Liver (tissue), 9 donors: Measurements from ENCODE around the gene RUNX1. TPM values are rescaled to one million over a fixed set of nuclear protein-coding genes. Genes with fewer than 3 reads are reported as not detected.

Experiments
- DNase-seq: peaks from one replicate; pipeline ENCODE4 v3.0.0-alpha.2; 2017; ENCODE audit warnings: low spot score
- H3K27ac ChIP-seq, 2 donors: one replicate each; pipeline ENCODE4 v1.7.0; 2013; ENCODE audit warnings: inconsistent platforms in 2 of 2, low read length in 2 of 2, control low read depth in 1 of 2, low read depth in 1 of 2, mild to moderate bottlenecking in 1 of 2
- H3K27me3 ChIP-seq, 4 donors: one replicate each; pipeline versions ENCODE4 v1.6.1 to v1.7.0; 2013; ENCODE audit warnings: low read length in 3 of 4, inconsistent platforms in 1 of 4, mild to moderate bottlenecking in 1 of 4, moderate library complexity in 1 of 4; ENCODE audit not compliant: control insufficient read depth in 4 of 4, insufficient read depth in 4 of 4
- H3K36me3 ChIP-seq, 4 donors: one replicate each; pipeline versions ENCODE4 v1.6.1 to v1.7.0; 2013; ENCODE audit warnings: low read length in 3 of 4, mild to moderate bottlenecking in 3 of 4, low read depth in 1 of 4, moderate library complexity in 1 of 4; ENCODE audit not compliant: control insufficient read depth in 4 of 4, insufficient read depth in 3 of 4
- H3K4me1 ChIP-seq, 4 donors: one replicate each; pipeline versions ENCODE4 v1.6.1 to v1.7.0; 2013; ENCODE audit warnings: low read length in 3 of 4, mild to moderate bottlenecking in 3 of 4, moderate library complexity in 1 of 4; ENCODE audit not compliant: control insufficient read depth in 4 of 4, insufficient read depth in 4 of 4
- H3K4me3 ChIP-seq, 3 donors: one replicate each; pipeline versions ENCODE4 v1.6.1 to v1.7.0; 2013; ENCODE audit warnings: low read length in 3 of 3, control low read depth in 1 of 3, low read depth in 1 of 3, mild to moderate bottlenecking in 1 of 3
- H3K9ac ChIP-seq, 2 donors: one replicate each; pipeline ENCODE4 v1.7.0; 2013; ENCODE audit warnings: low read length in 2 of 2, mild to moderate bottlenecking in 2 of 2, moderate library complexity in 2 of 2, control low read depth in 1 of 2, low read depth in 1 of 2
- H3K9me3 ChIP-seq, 4 donors: one replicate each; pipeline versions ENCODE4 v1.6.1 to v1.7.0; 2013; ENCODE audit warnings: low read length in 3 of 4; ENCODE audit not compliant: control insufficient read depth in 4 of 4
- ATF3 ChIP-seq: IDR thresholded peaks from 2 replicates; pipeline ENCODE4 v1.6.1; 2016; ENCODE audit warnings: antibody characterized with exemption
- CTCF ChIP-seq: fragments of 150-350 bp; IDR thresholded peaks from 2 replicates; pipeline ENCODE4 v1.5.1; 2017; ENCODE audit warnings: improper control_type of control experiment, low read depth, low read length; ENCODE audit not compliant: missing input control
- EGR1 ChIP-seq, 2 donors: IDR thresholded peaks; 2 replicates each; pipeline ENCODE4 v1.6.1; 2016 to 2018; ENCODE audit warnings: antibody characterized with exemption in 2 of 2, low read depth in 2 of 2
- FOXA1 ChIP-seq: IDR thresholded peaks from 2 replicates; pipeline ENCODE4 v1.6.1; 2016; ENCODE audit warnings: antibody characterized with exemption
- FOXA2 ChIP-seq: IDR thresholded peaks from 2 replicates; pipeline ENCODE4 v1.6.1; 2016; ENCODE audit warnings: antibody characterized with exemption
- GABPA ChIP-seq, 2 donors: IDR thresholded peaks in 1 of 2; conservative IDR thresholded peaks in 1 of 2; 2 replicates each; pipeline ENCODE4 v1.6.1; 2016; ENCODE audit warnings: antibody characterized with exemption in 2 of 2, mild to moderate bottlenecking in 1 of 2, moderate library complexity in 1 of 2
- HNF4A ChIP-seq, 2 donors: conservative IDR thresholded peaks; 2 replicates each; pipeline ENCODE4 v1.6.1; 2016; ENCODE audit warnings: antibody characterized with exemption in 2 of 2, mild to moderate bottlenecking in 2 of 2
- HNF4G ChIP-seq: IDR thresholded peaks from 2 replicates; pipeline ENCODE4 v1.6.1; 2016; ENCODE audit warnings: antibody characterized with exemption
- JUND ChIP-seq, 2 donors: IDR thresholded peaks; 2 replicates each; pipeline ENCODE4 v1.6.1; 2016; ENCODE audit warnings: antibody characterized with exemption in 2 of 2
- MAX ChIP-seq: IDR thresholded peaks from 2 replicates; pipeline ENCODE4 v1.6.1; 2016; ENCODE audit warnings: antibody characterized with exemption
- NR2F2 ChIP-seq: IDR thresholded peaks from 2 replicates; pipeline ENCODE4 v1.6.1; 2016; ENCODE audit warnings: antibody characterized with exemption
- RAD21 ChIP-seq, 2 donors: IDR thresholded peaks; 2 replicates each; pipeline ENCODE4 v1.6.1; 2016; ENCODE audit warnings: antibody characterized with exemption in 2 of 2, mild to moderate bottlenecking in 2 of 2
- REST ChIP-seq: IDR thresholded peaks from 2 replicates; pipeline ENCODE4 v1.6.1; 2016; ENCODE audit warnings: antibody characterized with exemption, mild to moderate bottlenecking
- RXRA ChIP-seq, 2 donors: IDR thresholded peaks; 2 replicates each; pipeline ENCODE4 v1.6.1; 2017 to 2018; ENCODE audit warnings: antibody characterized with exemption in 2 of 2, mild to moderate bottlenecking in 1 of 2
- SP1 ChIP-seq: IDR thresholded peaks from 2 replicates; pipeline ENCODE4 v1.6.1; 2018; ENCODE audit warnings: antibody characterized with exemption, mild to moderate bottlenecking
- TAF1 ChIP-seq: conservative IDR thresholded peaks from 2 replicates; pipeline ENCODE4 v1.6.1; 2016; ENCODE audit warnings: antibody characterized with exemption, mild to moderate bottlenecking
- YY1 ChIP-seq: IDR thresholded peaks from 2 replicates; pipeline ENCODE4 v1.6.1; 2016; ENCODE audit warnings: antibody characterized with exemption, mild to moderate bottlenecking
- ZBTB33 ChIP-seq: IDR thresholded peaks from 2 replicates; pipeline ENCODE4 v1.6.1; 2016; ENCODE audit warnings: antibody characterized with exemption
- WGBS: extraction: QIAGEN DNeasy Blood & Tissue Kit; methylation state at CpG from one replicate; pipeline ENCODE4 v1.1.7; 2013; 5-methylcytosine and 5-hydroxymethylcytosine counted together
- polyA plus RNA-seq, 2 donors: library from polyadenylated mRNA; stranded (reverse) in 1 of 2; unstranded in 1 of 2; fragments of 200-250 nt in 1 of 2; fragments of >200 nt in 1 of 2; fragmentation: Nextera tagmentation in 1 of 2; extraction: Ambion mirVana in 1 of 2; gene quantifications; one replicate each; pipeline versions ENCODE4 v1.2.1 to v1.2.3, GENCODE V29; 2013 to 2015
- total RNA-seq, 2 donors: library from RNA; depleted of rRNA; stranded (reverse); fragments of >200 nt; gene quantifications; one replicate each; pipeline ENCODE4 v1.2.3, GENCODE V29; 2014
- donor health status: healthy.
- donor health status: healthy.
- donor health status: healthy.
- donor health status: healthy.
- donor health status: healthy.

RUNX1 gene
- total and polyA plus RNA-seq, 4 donors, result 0.98 to 7.2 (median 3.1) TPM

GRCh38 chr21:35057428-35057827 is 8.3 kb upstream of the RUNX1 start:
- 90% methylated on average over 7 of the region's 7 CpGs for WGBS
- H3K9ac ChIP-seq, result no peak overlapping the region
- no peak overlapping the region for H3K4me3 ChIP-seq
- no peaks in the 10 kb centered on the region for H3K9me3 ChIP-seq
- H3K4me1 ChIP-seq, result no peaks in the 10 kb centered on the region
- H3K27ac ChIP-seq, result no peak overlapping the region
- H3K36me3 ChIP-seq, result no peaks in the 10 kb centered on the region
- TF ChIP-seq FOXA2 (no peak), ATF3 (no peak), JUND (IDR thresholded peaks at IDR 0.05) (no peak)
- no peak for DNase-seq
- H3K27me3 ChIP-seq, result no peaks in the 10 kb centered on the region

GRCh38 chr21:35053356-35054096 is 4.4 kb upstream of the RUNX1 start:
- Histone ChIP-seq H3K36me3 (no peaks in the 10 kb centered on the region), H3K9ac (no peak overlapping the region), H3K4me1 (no peaks in the 10 kb centered on the region), H3K9me3 (no peaks in the 10 kb centered on the region), H3K27me3 (no peaks in the 10 kb centered on the region), H3K27ac (no peak overlapping the region), H3K4me3 (no peak overlapping the region)
- no peak for TF ChIP-seq ATF3
- TF ChIP-seq SP1, result no peak
- TF ChIP-seq MAX, result no peak
- no peak for TF ChIP-seq JUND (IDR thresholded peaks at IDR 0.05)
- TF ChIP-seq HNF4G, result no peak
- no peak for TF ChIP-seq CTCF
- no peak for TF ChIP-seq NR2F2
- no peak for TF ChIP-seq RXRA (IDR thresholded peaks at IDR 0.05)
- TF ChIP-seq ZBTB33, result no peak
- no peak for TF ChIP-seq RAD21 (IDR thresholded peaks at IDR 0.05)
- TF ChIP-seq EGR1 (IDR thresholded peaks at IDR 0.05; ENCODE audit: low read depth in 2 of 2), result no peak
- no peak for TF ChIP-seq TAF1
- no peak for TF ChIP-seq YY1
- no peak for TF ChIP-seq REST
- no peak for TF ChIP-seq FOXA2
- TF ChIP-seq FOXA1, result no peak
- TF ChIP-seq GABPA (IDR thresholded peaks at IDR 0.05 in 1 of 2, conservative IDR thresholded peaks at IDR 0.05 in 1 of 2), result no peak
- TF ChIP-seq HNF4A (conservative IDR thresholded peaks at IDR 0.05), result no peak
- DNase-seq, result no peak
- 88% methylated on average over 11 of the region's 11 CpGs for WGBS
